WERI-Rb-1 (cell line): Measurements from ENCODE around the gene CASTOR1.

Experiments
- DNase-seq: peaks from one replicate; pipeline ENCODE4 v3.0.0-alpha.2; 2020
- H3K27ac ChIP-seq: fragments of 250-450 bp; sonication (Bioruptor Pico); 2 replicates; pipeline ENCODE4 v1.5.1; 2020; ENCODE audit warnings: mild to moderate bottlenecking, moderate library complexity
- H3K27me3 ChIP-seq: fragments of 250-450 bp; sonication (Bioruptor Pico); 2 replicates; pipeline ENCODE4 v1.5.1; 2021; ENCODE audit warnings: mild to moderate bottlenecking, low read depth, moderate library complexity; ENCODE audit not compliant: insufficient read depth, severe bottlenecking
- H3K36me3 ChIP-seq: fragments of 250-450 bp; sonication (Bioruptor Pico); 2 replicates; pipeline ENCODE4 v1.5.1; 2020; ENCODE audit warnings: mild to moderate bottlenecking, moderate library complexity
- H3K4me3 ChIP-seq: 2 replicates; pipeline ENCODE4 v1.5.1; 2011; ENCODE audit warnings: low read depth, mild to moderate bottlenecking, control low read depth, low read length
- H3K9me3 ChIP-seq: fragments of 250-450 bp; sonication (Bioruptor Pico); 2 replicates; pipeline ENCODE4 v1.5.1; 2021; ENCODE audit warnings: mild to moderate bottlenecking, moderate library complexity; ENCODE audit not compliant: severe bottlenecking
- TF ChIP-seq, protein P1 (sequence below): IDR thresholded peaks from 2 replicates; pipeline ENCODE4 v1.5.1; 2011; ENCODE audit warnings: low read depth, mild to moderate bottlenecking, control low read depth, inconsistent platforms, low read length

Gene CASTOR1

GRCh38 chr22:30306627-30307011 lies 17.3 kb upstream of the CASTOR1 start:
- H3K27me3 ChIP-seq, result no peaks in the 10 kb centered on the region
- H3K4me3 ChIP-seq, result no peak overlapping the region
- peaks cover 16% of the 10 kb centered on the region for H3K36me3 ChIP-seq
- TF ChIP-seq, protein P1, sequence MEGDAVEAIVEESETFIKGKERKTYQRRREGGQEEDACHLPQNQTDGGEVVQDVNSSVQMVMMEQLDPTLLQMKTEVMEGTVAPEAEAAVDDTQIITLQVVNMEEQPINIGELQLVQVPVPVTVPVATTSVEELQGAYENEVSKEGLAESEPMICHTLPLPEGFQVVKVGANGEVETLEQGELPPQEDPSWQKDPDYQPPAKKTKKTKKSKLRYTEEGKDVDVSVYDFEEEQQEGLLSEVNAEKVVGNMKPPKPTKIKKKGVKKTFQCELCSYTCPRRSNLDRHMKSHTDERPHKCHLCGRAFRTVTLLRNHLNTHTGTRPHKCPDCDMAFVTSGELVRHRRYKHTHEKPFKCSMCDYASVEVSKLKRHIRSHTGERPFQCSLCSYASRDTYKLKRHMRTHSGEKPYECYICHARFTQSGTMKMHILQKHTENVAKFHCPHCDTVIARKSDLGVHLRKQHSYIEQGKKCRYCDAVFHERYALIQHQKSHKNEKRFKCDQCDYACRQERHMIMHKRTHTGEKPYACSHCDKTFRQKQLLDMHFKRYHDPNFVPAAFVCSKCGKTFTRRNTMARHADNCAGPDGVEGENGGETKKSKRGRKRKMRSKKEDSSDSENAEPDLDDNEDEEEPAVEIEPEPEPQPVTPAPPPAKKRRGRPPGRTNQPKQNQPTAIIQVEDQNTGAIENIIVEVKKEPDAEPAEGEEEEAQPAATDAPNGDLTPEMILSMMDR, result no peak
- H3K27ac ChIP-seq, result no peak overlapping the region
- no peaks in the 10 kb centered on the region for H3K9me3 ChIP-seq
- DNase-seq, result no peak

- Histone ChIP-seq H3K27me3 (no peaks in the 10 kb centered on the region), H3K4me3 (no peak overlapping the region), H3K27ac (no peak overlapping the region), H3K36me3 (peaks cover 16% of the 10 kb centered on the region), H3K9me3 (no peaks in the 10 kb centered on the region)
- no peak for DNase-seq
- TF ChIP-seq, protein P1, result no peak
Measured at GRCh38 chr22:30305906-30306626, 16.8 kb upstream of the CASTOR1 start.

- Histone ChIP-seq H3K27ac (no peak overlapping the region), H3K9me3 (no peaks in the 10 kb centered on the region), H3K27me3 (no peaks in the 10 kb centered on the region), H3K36me3 (peaks cover 16% of the 10 kb centered on the region), H3K4me3 (no peak overlapping the region)
- DNase-seq, result no peak
- TF ChIP-seq, protein P1, result no peak
Measured at GRCh38 chr22:30305519-30305905, 16.2 kb upstream of the CASTOR1 start.

DNA sequence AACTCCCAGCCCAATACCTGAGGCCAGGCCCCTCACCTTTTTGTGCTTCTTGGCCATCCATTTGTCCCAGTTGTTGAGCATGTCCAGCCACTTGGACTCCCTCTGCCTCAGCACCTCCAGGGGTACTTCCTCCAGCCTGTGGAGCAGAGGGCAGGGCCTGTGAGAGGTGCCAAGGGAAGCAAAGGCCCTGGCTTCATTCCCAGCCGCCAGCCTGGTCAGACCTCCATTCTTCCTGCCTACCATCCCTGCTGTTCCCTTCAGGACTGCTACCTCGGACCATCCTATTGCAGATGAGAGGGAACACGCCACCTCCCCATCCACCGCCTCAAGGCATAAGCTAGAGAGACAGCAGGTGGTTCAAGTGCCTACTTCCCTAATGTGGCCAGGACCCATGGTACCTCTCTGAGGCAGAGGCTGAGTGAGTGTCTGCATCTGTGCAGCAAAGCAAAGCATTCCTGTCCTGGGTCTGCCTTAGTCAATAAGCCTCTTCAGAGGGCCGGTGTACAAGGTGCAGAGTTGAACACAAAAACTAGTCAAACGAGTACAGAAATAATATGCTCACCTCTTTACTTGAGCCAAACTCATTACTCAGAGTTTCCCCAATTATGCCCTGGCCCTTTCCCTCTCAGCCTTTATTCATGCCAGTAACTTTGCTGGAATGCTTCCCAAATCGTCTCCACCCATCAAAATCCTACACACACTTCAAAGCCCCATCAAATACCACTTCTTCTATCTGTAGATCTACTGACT lies 15.4 kb upstream of the CASTOR1 start:
- no peaks in the 10 kb centered on the region for H3K27me3 ChIP-seq
- no peak for DNase-seq
- peaks cover 16% of the 10 kb centered on the region for H3K36me3 ChIP-seq
- H3K27ac ChIP-seq, result no peak overlapping the region
- no peaks in the 10 kb centered on the region for H3K9me3 ChIP-seq
- TF ChIP-seq, protein P1, result no peak
- no peak overlapping the region for H3K4me3 ChIP-seq

- H3K9me3 ChIP-seq, result no peaks in the 10 kb centered on the region
- peaks cover 21% of the 10 kb centered on the region for H3K36me3 ChIP-seq
- H3K4me3 ChIP-seq, result no peak overlapping the region
- TF ChIP-seq, protein P1, result no peak
- no peaks in the 10 kb centered on the region for H3K27me3 ChIP-seq
- no peak overlapping the region for H3K27ac ChIP-seq
- no peak for DNase-seq
Measured at GRCh38 chr22:30302810-30303138, 13.5 kb upstream of the CASTOR1 start.
